Measurements from ENCODE around the gene SPP1.

The SPP1 gene

DNA sequence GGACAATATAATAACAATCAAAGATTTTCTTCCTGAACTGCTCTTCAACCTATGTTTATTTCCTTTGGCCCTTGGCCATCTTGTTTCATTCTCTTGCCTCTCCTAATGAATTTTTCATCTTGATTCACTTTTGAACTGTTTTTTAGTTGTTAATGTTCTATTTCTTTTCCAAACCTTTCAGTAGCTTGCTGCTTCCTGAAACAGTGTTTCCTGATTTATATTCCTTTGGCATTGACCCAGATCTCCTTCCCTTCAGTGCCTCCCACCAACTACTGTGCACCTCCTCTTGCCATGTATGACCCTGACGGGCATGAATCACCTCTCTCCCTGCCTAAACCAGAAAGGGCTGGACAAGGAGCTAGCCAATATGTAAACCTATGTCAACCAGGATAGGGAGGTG, 25.6 kb upstream of the SPP1 start:
- ATAC-seq (ENCODE audit: insufficient read depth, low read depth) (no peak), DNase-seq (no peak)
- Histone ChIP-seq H3K4me3 (ENCODE audit: low read depth in 1 of 2, low read length in 2 of 2) (no peak overlapping the region), H3K9me3 (ENCODE audit: insufficient read depth, low read length, severe bottlenecking) (no peaks in the 10 kb centered on the region), H3K27me3 (ENCODE audit: insufficient read depth, low read length, poor library complexity) (peaks cover 2% of the 10 kb centered on the region), H3K36me3 (ENCODE audit: insufficient read depth, low read length) (no peaks in the 10 kb centered on the region), H3K79me2 (ENCODE audit: insufficient read depth, low read length) (no peaks in the 10 kb centered on the region), H3K27ac (ENCODE audit: low read length) (no peak overlapping the region), H4K20me1 (ENCODE audit: insufficient read depth, low read length) (no peaks in the 10 kb centered on the region), H3K4me1 (ENCODE audit: insufficient read depth, low read length) (no peaks in the 10 kb centered on the region), H2AFZ (ENCODE audit: low read depth, low read length) (no peak overlapping the region), H3K4me2 (ENCODE audit: insufficient read depth, low read length) (no peak overlapping the region), H3K9ac (ENCODE audit: low read depth, low read length) (no peak overlapping the region)
- TF ChIP-seq, protein P1, sequence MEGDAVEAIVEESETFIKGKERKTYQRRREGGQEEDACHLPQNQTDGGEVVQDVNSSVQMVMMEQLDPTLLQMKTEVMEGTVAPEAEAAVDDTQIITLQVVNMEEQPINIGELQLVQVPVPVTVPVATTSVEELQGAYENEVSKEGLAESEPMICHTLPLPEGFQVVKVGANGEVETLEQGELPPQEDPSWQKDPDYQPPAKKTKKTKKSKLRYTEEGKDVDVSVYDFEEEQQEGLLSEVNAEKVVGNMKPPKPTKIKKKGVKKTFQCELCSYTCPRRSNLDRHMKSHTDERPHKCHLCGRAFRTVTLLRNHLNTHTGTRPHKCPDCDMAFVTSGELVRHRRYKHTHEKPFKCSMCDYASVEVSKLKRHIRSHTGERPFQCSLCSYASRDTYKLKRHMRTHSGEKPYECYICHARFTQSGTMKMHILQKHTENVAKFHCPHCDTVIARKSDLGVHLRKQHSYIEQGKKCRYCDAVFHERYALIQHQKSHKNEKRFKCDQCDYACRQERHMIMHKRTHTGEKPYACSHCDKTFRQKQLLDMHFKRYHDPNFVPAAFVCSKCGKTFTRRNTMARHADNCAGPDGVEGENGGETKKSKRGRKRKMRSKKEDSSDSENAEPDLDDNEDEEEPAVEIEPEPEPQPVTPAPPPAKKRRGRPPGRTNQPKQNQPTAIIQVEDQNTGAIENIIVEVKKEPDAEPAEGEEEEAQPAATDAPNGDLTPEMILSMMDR (IDR thresholded peaks at IDR 0.05; ENCODE audit: borderline replicate concordance, extremely low read depth, low read length, poor library complexity, severe bottlenecking) = no peak

DNA sequence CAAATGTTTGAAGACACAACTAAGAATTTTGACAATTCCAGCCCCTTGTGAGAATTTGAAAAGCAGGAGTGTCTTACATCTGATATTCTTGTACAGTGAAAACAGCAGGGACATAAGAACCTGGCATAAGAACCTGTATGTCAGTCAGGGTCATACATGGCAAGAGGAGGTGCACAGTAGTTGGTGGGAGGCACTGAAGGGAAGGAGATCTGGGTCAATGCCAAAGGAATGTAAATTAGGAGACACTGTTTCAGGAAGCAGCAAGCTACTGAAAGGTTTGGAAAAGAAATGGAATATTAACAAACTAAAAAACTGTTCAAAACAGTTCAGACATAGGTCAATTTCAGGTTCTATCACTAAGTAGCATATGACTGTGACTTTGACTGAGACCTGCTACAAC, 25.0 kb upstream of the SPP1 start:
- TF ChIP-seq EZH2 (IDR thresholded peaks at IDR 0.05; ENCODE audit: borderline replicate concordance, low read depth, low read length, severe bottlenecking) = no peak
- TF ChIP-seq, protein P1 (IDR thresholded peaks at IDR 0.05; ENCODE audit: borderline replicate concordance, extremely low read depth, low read length, poor library complexity, severe bottlenecking) = no peak
- DNase-seq = no peak
- H3K4me2 ChIP-seq (ENCODE audit: insufficient read depth, low read length) = no peak overlapping the region
- H3K9ac ChIP-seq (ENCODE audit: low read depth, low read length) = no peak overlapping the region
- no peaks in the 10 kb centered on the region for H3K79me2 ChIP-seq (ENCODE audit: insufficient read depth, low read length)
- H3K27ac ChIP-seq (ENCODE audit: low read length) = no peak overlapping the region
- ATAC-seq (ENCODE audit: insufficient read depth, low read depth) = no peak
- H3K27me3 ChIP-seq (ENCODE audit: insufficient read depth, low read length, poor library complexity) = peaks cover 2% of the 10 kb centered on the region
- H3K9me3 ChIP-seq (ENCODE audit: insufficient read depth, low read length, severe bottlenecking) = no peaks in the 10 kb centered on the region
- H3K36me3 ChIP-seq (ENCODE audit: insufficient read depth, low read length) = no peaks in the 10 kb centered on the region
- no peaks in the 10 kb centered on the region for H3K4me1 ChIP-seq (ENCODE audit: insufficient read depth, low read length)
- no peaks in the 10 kb centered on the region for H4K20me1 ChIP-seq (ENCODE audit: insufficient read depth, low read length)
- H2AFZ ChIP-seq (ENCODE audit: low read depth, low read length) = no peak overlapping the region
- no peak overlapping the region for H3K4me3 ChIP-seq (ENCODE audit: low read depth in 1 of 2, low read length in 2 of 2)

DNA sequence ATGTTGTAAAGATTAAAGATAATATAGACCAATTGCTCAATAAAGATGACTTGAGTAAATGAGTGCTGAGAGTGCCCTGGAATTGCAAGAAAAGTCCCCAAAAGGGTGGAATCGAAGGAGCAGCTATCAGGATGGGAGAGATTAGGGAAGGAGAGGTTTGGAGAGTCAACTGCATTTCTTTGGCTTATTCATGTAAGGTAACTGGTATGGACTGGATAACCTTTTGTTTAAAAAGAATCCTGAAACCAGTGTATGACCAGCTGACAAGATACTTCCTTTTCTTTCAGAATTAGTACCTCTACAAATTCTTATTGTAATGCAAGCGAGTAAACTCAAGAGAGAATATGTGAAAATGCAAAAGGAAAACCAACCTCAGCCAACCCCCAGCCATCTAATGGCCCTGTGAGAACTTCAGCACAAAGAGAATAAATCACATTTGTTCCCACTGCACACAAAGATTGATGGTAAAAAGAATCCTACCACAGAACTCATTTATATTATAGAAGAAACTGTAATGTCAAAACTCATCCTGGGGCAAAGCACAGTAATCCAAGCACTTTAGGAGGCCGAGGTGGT, 24.5 kb upstream of the SPP1 start:
- DNase-seq (no peak), ATAC-seq (ENCODE audit: insufficient read depth, low read depth) (no peak)
- Histone ChIP-seq H3K9ac (ENCODE audit: low read depth, low read length) (no peak overlapping the region), H2AFZ (ENCODE audit: low read depth, low read length) (no peak overlapping the region), H4K20me1 (ENCODE audit: insufficient read depth, low read length) (no peaks in the 10 kb centered on the region), H3K27me3 (ENCODE audit: insufficient read depth, low read length, poor library complexity) (peaks cover 4% of the 10 kb centered on the region), H3K36me3 (ENCODE audit: insufficient read depth, low read length) (no peaks in the 10 kb centered on the region), H3K4me3 (ENCODE audit: low read depth in 1 of 2, low read length in 2 of 2) (no peak overlapping the region), H3K4me1 (ENCODE audit: insufficient read depth, low read length) (no peaks in the 10 kb centered on the region), H3K27ac (ENCODE audit: low read length) (no peak overlapping the region), H3K4me2 (ENCODE audit: insufficient read depth, low read length) (no peak overlapping the region), H3K79me2 (ENCODE audit: insufficient read depth, low read length) (no peaks in the 10 kb centered on the region), H3K9me3 (ENCODE audit: insufficient read depth, low read length, severe bottlenecking) (no peaks in the 10 kb centered on the region)
- no peak for TF ChIP-seq EZH2 (IDR thresholded peaks at IDR 0.05; ENCODE audit: borderline replicate concordance, low read depth, low read length, severe bottlenecking)
- TF ChIP-seq, protein P1 (IDR thresholded peaks at IDR 0.05; ENCODE audit: borderline replicate concordance, extremely low read depth, low read length, poor library complexity, severe bottlenecking) = no peak

DNA sequence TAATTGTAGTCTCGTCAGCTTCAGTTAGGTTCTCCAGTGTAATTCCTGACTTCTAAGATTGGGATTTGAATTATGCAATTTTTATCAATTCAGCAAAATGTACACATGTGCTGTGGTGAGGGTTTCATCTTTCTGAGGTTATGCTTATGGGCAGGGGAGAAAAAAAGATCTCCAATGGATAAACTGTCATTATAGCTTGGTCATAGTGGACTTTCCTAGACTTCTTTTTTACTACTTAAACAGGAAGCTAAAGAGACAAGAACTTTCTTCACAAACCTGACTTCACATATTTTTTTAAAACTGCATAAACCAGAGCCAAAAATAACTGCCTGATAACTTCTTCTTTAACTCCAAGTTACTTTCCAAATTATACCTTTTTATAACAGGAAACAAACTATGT, 21.7 kb upstream of the SPP1 start:
- Histone ChIP-seq H3K4me1 (ENCODE audit: insufficient read depth, low read length) (no peaks in the 10 kb centered on the region), H3K9ac (ENCODE audit: low read depth, low read length) (no peak overlapping the region), H3K4me3 (ENCODE audit: low read depth in 1 of 2, low read length in 2 of 2) (no peak overlapping the region), H4K20me1 (ENCODE audit: insufficient read depth, low read length) (no peaks in the 10 kb centered on the region), H3K27me3 (ENCODE audit: insufficient read depth, low read length, poor library complexity) (peaks cover 8% of the 10 kb centered on the region), H2AFZ (ENCODE audit: low read depth, low read length) (no peak overlapping the region), H3K4me2 (ENCODE audit: insufficient read depth, low read length) (no peak overlapping the region), H3K9me3 (ENCODE audit: insufficient read depth, low read length, severe bottlenecking) (no peaks in the 10 kb centered on the region), H3K79me2 (ENCODE audit: insufficient read depth, low read length) (no peaks in the 10 kb centered on the region), H3K36me3 (ENCODE audit: insufficient read depth, low read length) (no peaks in the 10 kb centered on the region), H3K27ac (ENCODE audit: low read length) (no peak overlapping the region)
- no peak for DNase-seq
- ATAC-seq (ENCODE audit: insufficient read depth, low read depth) = no peak
- TF ChIP-seq, protein P1 (IDR thresholded peaks at IDR 0.05; ENCODE audit: borderline replicate concordance, extremely low read depth, low read length, poor library complexity, severe bottlenecking) = no peak
- TF ChIP-seq EZH2 (IDR thresholded peaks at IDR 0.05; ENCODE audit: borderline replicate concordance, low read depth, low read length, severe bottlenecking) = no peak
